NB4 (cell line): ENCODE results near the gene PBX1.

ENCODE experiments used
- POLR2A ChIP-seq: IDR thresholded peaks from 2 replicates; pipeline ENCODE4 v1.6.1; 2011; ENCODE audit warnings: mild to moderate bottlenecking; ENCODE audit not compliant: insufficient read length; ENCODE audit errors: extremely low read depth
- TF ChIP-seq, protein P1 (sequence below): IDR thresholded peaks from one replicate; pipeline ENCODE4 v1.5.1; 2012; ENCODE audit warnings: low read depth, low read length
- TF ChIP-seq, protein P2 (sequence below): IDR thresholded peaks from 2 replicates; pipeline ENCODE4 v1.6.1; 2011; ENCODE audit warnings: low read depth, low read length

GRCh38 chr1:164880644-164881043, 321.7 kb downstream of the PBX1 start:
- TF ChIP-seq POLR2A, result no peak
- TF ChIP-seq, protein P1, sequence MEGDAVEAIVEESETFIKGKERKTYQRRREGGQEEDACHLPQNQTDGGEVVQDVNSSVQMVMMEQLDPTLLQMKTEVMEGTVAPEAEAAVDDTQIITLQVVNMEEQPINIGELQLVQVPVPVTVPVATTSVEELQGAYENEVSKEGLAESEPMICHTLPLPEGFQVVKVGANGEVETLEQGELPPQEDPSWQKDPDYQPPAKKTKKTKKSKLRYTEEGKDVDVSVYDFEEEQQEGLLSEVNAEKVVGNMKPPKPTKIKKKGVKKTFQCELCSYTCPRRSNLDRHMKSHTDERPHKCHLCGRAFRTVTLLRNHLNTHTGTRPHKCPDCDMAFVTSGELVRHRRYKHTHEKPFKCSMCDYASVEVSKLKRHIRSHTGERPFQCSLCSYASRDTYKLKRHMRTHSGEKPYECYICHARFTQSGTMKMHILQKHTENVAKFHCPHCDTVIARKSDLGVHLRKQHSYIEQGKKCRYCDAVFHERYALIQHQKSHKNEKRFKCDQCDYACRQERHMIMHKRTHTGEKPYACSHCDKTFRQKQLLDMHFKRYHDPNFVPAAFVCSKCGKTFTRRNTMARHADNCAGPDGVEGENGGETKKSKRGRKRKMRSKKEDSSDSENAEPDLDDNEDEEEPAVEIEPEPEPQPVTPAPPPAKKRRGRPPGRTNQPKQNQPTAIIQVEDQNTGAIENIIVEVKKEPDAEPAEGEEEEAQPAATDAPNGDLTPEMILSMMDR, result no peak
- TF ChIP-seq, protein P2, sequence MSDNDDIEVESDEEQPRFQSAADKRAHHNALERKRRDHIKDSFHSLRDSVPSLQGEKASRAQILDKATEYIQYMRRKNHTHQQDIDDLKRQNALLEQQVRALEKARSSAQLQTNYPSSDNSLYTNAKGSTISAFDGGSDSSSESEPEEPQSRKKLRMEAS, result no peak
